ENCODE measurements around the gene TOMM5. TPM values are rescaled to one million over a fixed set of nuclear protein-coding genes. Genes with fewer than 3 reads are reported as not detected.

TOMM5 gene
- total and polyA plus RNA-seq, 7 donors: 69.2 to 173 (median 138) TPM

DNA sequence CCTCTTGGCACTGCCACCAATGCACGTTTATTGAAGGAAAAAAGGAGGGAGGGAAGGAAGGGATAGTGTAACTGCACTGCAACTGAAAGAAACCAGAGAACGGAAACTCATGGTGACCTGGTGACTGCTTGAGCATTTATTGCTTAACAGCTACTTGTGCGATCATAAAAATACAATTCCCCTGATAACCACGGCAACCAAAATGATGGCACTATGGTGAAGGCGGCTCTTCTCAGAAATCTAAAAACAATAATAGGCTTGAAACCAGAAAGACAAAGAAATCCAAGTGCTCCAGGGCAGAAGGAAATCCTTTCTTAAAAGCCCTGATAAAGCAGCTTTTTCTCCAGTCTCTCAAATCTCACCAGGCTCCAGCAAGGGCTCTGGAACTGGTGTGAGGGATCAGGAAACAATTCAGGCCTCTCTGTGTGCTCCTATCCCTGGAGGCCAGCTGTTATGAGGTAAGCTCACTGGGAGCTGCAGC lies 18.1 kb downstream of the TOMM5 start:
- DNase-seq: no peak
- H3K9me3 ChIP-seq: no peaks in the 10 kb centered on the region
- H3K4me3 ChIP-seq: peak overlapping the region in 2 of 4 donors; percentile 71 to 79
- no peaks in the 10 kb centered on the region for H3K27me3 ChIP-seq
- no peaks in the 10 kb centered on the region for H3K36me3 ChIP-seq
- TF ChIP-seq EP300 (IDR thresholded peaks at IDR 0.05) (no peak), POLR2A (IDR thresholded peaks at IDR 0.05) (no peak), POLR2AphosphoS5 (IDR thresholded peaks at IDR 0.05) (peak in 2 of 4 donors; percentile 36 to 48)
- TF ChIP-seq, protein P1, sequence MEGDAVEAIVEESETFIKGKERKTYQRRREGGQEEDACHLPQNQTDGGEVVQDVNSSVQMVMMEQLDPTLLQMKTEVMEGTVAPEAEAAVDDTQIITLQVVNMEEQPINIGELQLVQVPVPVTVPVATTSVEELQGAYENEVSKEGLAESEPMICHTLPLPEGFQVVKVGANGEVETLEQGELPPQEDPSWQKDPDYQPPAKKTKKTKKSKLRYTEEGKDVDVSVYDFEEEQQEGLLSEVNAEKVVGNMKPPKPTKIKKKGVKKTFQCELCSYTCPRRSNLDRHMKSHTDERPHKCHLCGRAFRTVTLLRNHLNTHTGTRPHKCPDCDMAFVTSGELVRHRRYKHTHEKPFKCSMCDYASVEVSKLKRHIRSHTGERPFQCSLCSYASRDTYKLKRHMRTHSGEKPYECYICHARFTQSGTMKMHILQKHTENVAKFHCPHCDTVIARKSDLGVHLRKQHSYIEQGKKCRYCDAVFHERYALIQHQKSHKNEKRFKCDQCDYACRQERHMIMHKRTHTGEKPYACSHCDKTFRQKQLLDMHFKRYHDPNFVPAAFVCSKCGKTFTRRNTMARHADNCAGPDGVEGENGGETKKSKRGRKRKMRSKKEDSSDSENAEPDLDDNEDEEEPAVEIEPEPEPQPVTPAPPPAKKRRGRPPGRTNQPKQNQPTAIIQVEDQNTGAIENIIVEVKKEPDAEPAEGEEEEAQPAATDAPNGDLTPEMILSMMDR (IDR thresholded peaks at IDR 0.05): no peak
- peaks cover 0 to 37% (median 29%) of the 10 kb centered on the region in 4 donors for H3K4me1 ChIP-seq
- peak overlapping the region; percentile 40 to 97 (median 96) for H3K27ac ChIP-seq
- WGBS, 2 donors: 12 to 47% methylated on average over 5 of the region's 5 CpGs
- intact Hi-C loops (cut with DNase I): loop anchor here (10.0 kb wide), 2 partner anchors 331 to 491 kb away; partner anchors contain the start of genes SHB and SLC25A51

DNA sequence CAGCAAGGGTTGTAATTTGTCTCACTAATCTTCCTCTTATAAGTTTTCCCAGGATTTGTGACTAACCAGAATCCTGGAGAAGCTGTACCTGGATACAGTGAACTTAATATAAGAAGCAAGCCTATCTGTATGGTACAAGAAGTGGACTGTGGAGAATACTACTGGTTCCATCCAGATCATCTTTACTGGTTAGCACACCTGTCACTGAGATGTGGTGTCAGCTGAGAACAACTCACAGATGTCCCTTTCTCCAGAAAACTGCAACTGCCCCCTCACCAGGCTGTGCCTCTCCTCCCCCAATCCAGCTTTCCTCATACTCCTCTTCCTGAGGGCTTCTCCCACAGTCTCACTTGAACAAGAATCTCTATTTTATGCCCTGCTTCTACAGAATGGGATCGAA lies 21.1 kb downstream of the TOMM5 start:
- H3K36me3 ChIP-seq: no peaks in the 10 kb centered on the region
- no peak overlapping the region for H3K27ac ChIP-seq
- no peak overlapping the region for H3K4me3 ChIP-seq
- DNase-seq: no peak
- H3K4me1 ChIP-seq: peaks cover 0 to 29% (median 26%) of the 10 kb centered on the region in 4 donors
- intact Hi-C loops (cut with DNase I): loop anchor here (10.0 kb wide), 2 partner anchors 334 to 494 kb away; partner anchors contain the start of genes SHB and SLC25A51
- no peak for TF ChIP-seq EP300 (IDR thresholded peaks at IDR 0.05)
- TF ChIP-seq POLR2A (IDR thresholded peaks at IDR 0.05): no peak
- TF ChIP-seq, protein P1 (IDR thresholded peaks at IDR 0.05): no peak
- no peak for TF ChIP-seq POLR2AphosphoS5 (IDR thresholded peaks at IDR 0.05)
- H3K9me3 ChIP-seq: no peaks in the 10 kb centered on the region
- 94 to 97% methylated on average over 1 of the region's 1 CpG for WGBS, 2 donors
- H3K27me3 ChIP-seq: no peaks in the 10 kb centered on the region

DNA sequence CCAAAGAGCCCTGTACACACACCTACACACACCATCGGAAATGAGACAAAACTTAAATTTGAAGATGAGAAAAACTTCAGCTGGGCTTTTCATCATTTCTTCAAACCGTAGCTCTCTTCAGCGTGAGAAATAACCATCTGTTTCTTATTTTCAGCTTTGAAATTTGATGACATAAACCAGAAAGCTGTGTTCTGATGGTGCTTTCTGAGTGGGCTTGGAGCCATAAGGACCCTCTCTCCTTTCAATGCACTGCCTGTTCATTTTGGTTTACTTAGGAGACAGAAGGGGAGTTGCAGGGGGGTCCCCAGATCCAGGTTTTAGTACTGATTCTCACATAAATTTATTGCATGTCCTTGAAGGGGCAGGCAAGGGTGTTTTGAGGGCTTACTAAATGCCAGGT lies 25.7 kb downstream of the TOMM5 start:
- intact Hi-C loops (cut with DNase I): no loop called here

DNA sequence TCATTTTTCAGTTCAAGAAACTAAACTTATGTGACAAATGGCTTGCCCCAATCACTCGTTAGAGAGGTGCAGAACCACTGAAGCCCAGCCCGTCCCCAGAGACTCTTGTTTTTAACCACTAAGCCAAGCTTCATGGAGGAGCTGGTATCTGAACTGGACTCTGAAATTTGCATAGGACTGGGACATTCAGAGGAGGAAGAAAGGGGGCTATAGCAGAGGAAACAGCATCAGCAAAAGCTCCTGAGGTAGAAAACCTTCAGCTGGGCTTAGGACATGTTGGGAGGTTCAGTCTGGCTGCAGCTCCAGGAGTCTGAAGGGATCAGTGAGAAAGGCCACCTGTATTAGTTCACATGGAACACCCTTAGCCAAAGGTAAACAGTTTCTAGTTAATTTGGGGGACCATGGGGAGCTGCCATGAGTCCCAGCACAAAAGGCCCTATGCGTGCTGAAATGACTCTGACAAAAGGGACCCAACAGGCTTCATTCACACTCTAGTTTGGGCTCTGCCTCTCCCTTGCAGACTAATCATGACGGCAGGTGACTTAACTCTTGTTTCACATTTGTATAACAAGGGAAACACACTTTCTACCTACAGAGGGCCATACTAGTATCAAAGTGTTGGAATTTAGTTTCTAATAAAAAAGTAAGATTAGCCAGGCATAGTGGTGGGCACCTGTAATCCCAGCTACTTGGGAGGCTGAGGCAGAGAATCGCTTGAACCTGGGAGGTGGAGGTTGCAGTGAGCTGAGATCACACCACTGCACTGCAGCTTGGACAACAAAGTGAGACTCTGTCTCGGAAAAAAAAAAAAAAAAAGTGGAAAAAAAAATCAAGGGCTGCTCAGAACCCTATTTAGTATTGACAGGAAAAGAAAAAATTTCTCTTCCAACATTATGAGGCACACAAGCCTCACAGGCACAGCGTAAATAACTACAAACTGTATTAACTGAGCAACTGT lies 26.5 kb downstream of the TOMM5 start:
- Histone ChIP-seq H3K27me3 (no peaks in the 10 kb centered on the region), H3K4me3 (no peak overlapping the region), H3K4me1 (no peaks in the 10 kb centered on the region), H3K9me3 (peaks cover 0 to 5% (median 0%) of the 10 kb centered on the region in 4 donors), H3K36me3 (no peaks in the 10 kb centered on the region), H3K27ac (no peak overlapping the region)
- DNase-seq: no peak
- WGBS, 2 donors: 82 to 96% methylated on average over 7 of the region's 7 CpGs
- intact Hi-C loops (cut with DNase I): no loop called here
- TF ChIP-seq EP300 (IDR thresholded peaks at IDR 0.05) (no peak), POLR2AphosphoS5 (IDR thresholded peaks at IDR 0.05) (no peak), POLR2A (IDR thresholded peaks at IDR 0.05) (no peak)
- TF ChIP-seq, protein P1 (IDR thresholded peaks at IDR 0.05): no peak

More for the DNA sequence above, 25.7 kb downstream of the TOMM5 start:
- Histone ChIP-seq H3K36me3 (no peaks in the 10 kb centered on the region), H3K27me3 (no peaks in the 10 kb centered on the region), H3K9me3 (peaks cover 0 to 5% (median 0%) of the 10 kb centered on the region in 4 donors), H3K4me3 (no peak overlapping the region), H3K27ac (no peak overlapping the region), H3K4me1 (no peaks in the 10 kb centered on the region)
- no peak for DNase-seq
- TF ChIP-seq, protein P1 (IDR thresholded peaks at IDR 0.05): no peak
- TF ChIP-seq POLR2AphosphoS5 (IDR thresholded peaks at IDR 0.05) (no peak), EP300 (IDR thresholded peaks at IDR 0.05) (no peak), POLR2A (IDR thresholded peaks at IDR 0.05) (no peak)
- 80 to 94% methylated on average over 3 of the region's 3 CpGs for WGBS, 2 donors

Measured in sigmoid colon (tissue), 7 donors.